Fibroblast of upper back skin (primary cell): Measurements from ENCODE around the gene UBE2V1.
"Not testable (repeated sequence)": the region's sequence is repeated elsewhere in the genome, so short reads cannot be mapped to it uniquely, and the experiment has no call there.

Experiments used
- DNase-seq: peaks from one replicate; pipeline ENCODE4 v3.0.0-alpha.2; 2013

UBE2V1 gene

GRCh38 chr20:50092436-50092835 is 20.5 kb downstream of the UBE2V1 start:
- DNase-seq, result no peak

GRCh38 chr20:50089787-50090177 is 23.2 kb downstream of the UBE2V1 start:
- no peak for DNase-seq

DNA sequence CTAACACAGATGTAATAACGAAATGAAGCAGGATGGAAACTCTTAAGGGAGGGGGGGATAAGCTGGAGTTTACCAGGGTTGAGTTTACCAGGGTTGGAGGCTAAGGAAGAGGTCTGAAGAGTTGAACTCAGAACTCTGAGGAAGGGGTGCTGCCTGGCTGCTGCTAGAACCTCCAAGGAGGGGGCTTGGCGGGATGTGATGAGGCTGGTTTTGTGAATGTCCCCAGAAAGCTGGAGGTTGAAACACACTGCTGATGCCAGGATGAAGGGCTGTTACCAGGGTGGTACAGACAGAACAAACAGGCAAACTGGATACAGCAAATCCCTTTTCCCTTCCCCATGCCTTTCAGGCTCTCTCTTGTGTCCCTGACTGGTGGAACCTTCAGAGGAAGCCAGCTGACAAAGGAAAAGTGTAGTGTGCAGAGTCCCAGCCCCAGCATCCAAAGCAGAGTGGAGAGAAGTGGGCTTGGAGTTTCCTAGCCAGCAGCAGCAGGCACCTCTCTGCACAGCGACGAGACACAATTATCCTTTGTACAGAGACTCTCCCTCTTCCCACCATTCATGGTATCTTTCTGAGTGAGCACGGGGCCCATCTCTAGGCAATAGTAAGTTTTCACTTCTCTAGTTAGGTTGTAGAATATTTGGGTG is 23.7 kb downstream of the UBE2V1 start:
- DNase-seq, result no peak

DNA sequence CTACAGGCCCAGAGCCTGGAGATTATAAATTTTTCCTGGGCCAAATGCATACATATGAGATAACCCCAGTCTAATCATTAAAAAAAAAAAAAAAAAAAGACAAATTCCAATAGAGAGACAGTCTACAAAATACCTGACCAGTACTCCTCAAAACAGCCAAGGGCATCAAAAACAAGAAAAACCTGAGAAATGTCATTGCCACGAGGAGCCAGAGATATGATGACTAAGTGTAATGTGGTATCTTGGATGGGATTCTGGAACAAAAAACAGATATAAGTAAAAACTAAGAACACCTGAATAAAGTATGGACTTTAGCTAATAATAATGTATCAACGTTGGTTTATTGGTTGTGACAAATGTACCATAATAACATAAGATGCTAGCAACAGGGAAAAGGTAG is 24.9 kb downstream of the UBE2V1 start:
- no peak for DNase-seq

- peak; percentile 71 for DNase-seq
These were observed 27.2 kb downstream of the UBE2V1 start for GRCh38 chr20:50085481-50086365.

- no peak for DNase-seq
These were observed 27.8 kb downstream of the UBE2V1 start for GRCh38 chr20:50085146-50085480.

GRCh38 chr20:50083034-50083433 is 29.9 kb downstream of the UBE2V1 start:
- no peak for DNase-seq

DNA sequence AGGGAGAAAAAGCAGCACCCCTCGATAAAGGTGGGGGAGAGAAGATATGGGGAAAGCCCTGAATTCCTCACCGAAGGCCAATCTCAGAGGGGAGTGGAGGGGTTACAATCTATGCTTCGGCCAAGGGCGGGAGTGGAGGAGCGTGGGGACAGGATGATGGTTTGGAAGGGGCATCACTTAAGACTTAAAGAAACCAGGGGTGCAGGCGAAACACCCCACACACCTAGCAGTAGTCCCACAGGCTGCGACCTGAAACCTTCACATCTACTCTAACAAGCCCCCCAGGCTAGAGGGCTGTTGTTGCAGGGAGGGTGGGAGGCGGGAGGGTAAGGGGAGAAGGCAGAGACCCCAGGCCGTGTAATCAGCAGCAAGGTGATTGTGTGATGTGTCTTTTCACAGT is 30.9 kb downstream of the UBE2V1 start:
- not testable (repeated sequence) for DNase-seq

GRCh38 chr20:50077818-50078601 is 34.9 kb downstream of the UBE2V1 start:
- DNase-seq, result no peak

- no peak for DNase-seq
These were observed 39.5 kb downstream of the UBE2V1 start for GRCh38 chr20:50073500-50073899.

DNA sequence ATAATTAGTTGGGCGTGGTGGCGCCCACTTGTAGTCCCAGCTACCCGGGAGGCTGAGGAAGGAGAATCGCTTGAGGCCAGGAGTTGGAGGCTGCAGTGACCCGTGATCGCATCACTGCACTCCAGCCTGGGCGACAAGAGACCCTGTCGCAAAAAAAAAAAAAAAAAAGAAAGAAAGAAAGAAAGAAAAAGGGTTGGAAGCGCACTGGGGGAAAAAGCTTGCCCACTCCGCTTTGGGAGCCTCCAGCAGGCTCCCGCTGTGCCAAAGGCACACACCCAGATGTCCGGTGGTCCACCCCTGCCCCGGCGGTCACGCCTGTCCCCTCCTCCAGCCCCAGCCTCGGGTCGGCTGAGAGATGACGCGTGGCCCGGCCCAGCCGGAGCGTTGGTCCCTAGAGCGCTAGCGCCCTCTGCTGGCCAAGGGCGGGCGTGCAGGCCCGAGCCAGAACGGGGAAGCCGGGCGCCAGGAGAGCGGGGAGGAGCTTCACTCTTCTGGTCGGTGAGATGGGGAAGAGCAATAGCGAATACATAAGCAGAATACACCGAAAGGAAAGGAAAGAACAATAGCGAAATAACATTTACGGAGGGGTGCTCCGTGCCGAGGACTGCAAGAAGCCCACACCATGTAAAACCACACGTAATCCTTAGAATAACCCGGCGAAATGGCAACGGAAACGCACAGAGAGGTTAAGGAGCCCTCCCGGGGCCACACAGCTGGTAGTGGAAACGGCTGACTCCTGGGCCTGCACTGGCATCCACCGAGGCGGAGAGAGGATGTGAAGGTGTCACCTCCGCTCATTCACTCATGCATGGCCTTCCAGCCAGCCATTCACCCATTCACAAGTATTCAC is 41.7 kb downstream of the UBE2V1 start:
- DNase-seq, result peak; percentile 74

DNA sequence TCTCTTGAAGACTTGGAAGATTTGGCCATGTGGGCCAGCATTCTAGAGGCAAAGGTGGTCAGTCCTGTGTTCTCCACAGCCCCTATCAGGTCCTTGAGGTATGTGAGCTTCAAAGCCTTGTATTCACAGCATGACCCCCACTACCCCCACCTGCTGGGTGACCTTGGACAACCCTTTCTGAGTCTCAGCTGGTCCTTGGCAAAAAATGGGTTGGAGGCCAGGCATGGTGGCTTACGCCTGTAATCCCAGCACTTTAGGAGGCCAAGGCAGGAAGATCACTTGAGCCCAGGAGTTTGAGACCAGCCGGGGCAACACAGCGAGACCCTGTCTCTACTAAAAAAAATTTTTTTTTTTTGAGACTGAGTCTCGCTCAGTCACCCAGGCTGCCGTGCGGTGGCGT is 42.6 kb downstream of the UBE2V1 start:
- DNase-seq, result no peak

DNA sequence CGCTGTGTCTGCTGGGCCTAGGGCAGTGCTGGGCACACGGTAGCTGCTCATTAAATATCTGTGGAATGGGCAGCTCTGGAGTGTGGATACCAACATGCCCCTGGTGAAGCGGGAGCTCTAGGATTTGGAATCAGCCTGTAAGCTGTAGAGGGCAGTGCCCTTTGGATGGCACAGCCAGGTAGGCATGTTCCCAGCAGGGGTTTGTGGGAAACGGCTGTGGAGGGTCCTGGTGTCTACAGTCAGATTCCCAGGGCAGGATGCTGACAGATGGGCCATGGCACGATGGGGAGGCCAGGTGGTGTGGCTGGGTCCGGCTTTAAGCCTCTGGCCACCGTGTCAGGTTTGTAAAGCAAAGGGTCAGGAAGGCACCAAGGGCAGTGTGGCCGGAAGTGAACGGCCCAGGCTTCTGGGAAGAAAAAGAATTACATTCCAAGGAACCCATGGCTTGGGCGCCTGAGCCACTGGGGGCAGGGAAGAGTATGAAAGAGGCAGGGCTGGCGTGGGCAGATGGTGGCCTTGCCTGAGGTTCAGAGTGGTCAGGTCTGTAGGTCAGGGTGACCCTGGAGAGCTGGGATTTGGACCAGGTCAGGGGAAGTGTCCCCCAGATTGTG is 44.8 kb downstream of the UBE2V1 start:
- DNase-seq, result no peak

GRCh38 chr20:50067461-50067860 is 45.5 kb downstream of the UBE2V1 start:
- no peak for DNase-seq

GRCh38 chr20:50067018-50067417 is 45.9 kb downstream of the UBE2V1 start:
- peak; percentile 13 for DNase-seq

DNA sequence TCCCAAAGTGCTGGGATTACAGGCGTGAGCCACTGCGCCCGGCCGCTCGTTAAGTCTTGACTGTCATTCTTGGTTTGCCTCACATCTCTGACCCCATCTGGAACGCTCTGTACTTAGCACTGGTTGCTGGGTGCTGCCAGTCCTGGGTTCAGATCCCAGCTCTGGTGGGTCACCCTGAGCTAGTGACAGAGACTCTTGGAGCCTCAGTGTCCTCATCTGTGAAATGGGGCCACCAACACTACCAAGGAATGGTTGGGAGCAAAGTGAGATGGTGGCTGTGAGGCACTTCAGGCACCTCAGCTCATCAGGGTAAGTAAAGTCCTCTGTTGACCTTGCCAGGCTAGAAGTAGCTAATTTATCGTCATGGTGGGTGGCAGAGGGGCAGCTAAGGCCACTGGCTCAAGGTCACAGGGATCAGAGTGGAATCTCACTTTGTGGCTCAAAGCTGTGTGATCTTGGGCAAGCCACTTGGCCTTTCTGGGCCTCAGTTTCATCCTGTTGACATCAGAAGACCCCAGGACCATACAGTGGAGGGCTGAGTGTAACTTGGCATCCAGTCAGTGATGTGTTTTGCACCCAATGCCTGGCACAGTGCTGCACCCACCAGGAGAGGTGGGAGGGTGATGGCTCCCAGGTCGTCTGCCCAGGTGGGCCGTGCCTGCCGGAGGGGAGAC is 46.7 kb downstream of the UBE2V1 start:
- DNase-seq, result no peak

DNA sequence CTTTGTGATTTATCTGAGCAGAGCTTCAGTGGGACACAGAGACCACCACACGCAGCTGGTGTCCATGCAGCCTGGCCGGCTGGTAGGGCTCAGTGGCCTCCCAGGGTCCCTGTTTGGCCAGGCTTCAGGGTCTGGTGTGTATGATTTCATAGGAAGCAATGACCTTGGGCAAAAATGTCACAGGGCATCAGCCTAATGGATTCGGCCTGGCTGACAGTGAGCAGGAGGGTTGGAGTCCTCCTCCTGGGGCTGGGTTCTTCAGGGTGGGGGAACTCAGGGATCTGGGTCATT is 47.7 kb downstream of the UBE2V1 start:
- DNase-seq, result no peak

DNA sequence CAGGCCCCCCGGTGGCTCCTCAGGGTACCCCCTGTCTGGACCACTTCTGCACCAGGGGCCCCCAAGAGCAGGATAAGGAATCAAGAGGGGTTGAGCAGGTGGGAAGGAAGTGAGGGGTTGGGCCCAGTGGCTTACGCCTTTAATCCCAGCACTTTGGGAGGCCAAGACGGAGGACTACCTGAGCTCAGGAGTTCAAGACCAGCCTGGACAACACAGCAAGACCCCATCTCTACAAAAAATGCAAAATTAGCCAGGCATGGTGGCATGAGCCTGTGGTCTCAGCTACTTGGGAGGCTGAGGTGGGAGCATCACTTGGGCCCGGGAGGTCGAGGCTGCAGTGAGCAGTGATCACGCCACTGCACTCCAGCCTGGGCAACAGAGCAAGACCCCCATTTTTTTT is 49.2 kb downstream of the UBE2V1 start:
- DNase-seq, result not testable (repeated sequence)

GRCh38 chr20:50062006-50062838 is 50.7 kb downstream of the UBE2V1 start:
- DNase-seq, result no peak

GRCh38 chr20:50061151-50062005 is 51.6 kb downstream of the UBE2V1 start:
- no peak for DNase-seq
